COLO668 (cell line): Measurements from ENCODE around the gene SLC4A7.
"Not testable (repeated sequence)": the region's sequence is repeated elsewhere in the genome, so short reads cannot be mapped to it uniquely, and the experiment has no call there.

ENCODE experiments used
- DNase-seq: peaks from one replicate; lab custom pipeline; 2025; ENCODE audit not compliant: unreplicated experiment; lab: John Stamatoyannopoulos, UW

The SLC4A7 gene

GRCh38 chr3:27488821-27489220, 4.6 kb upstream of the SLC4A7 start:
- DNase-seq, result no peak

GRCh38 chr3:27487383-27487782, 3.2 kb upstream of the SLC4A7 start:
- no peak for DNase-seq

- no peak for DNase-seq
These were observed 2.2 kb upstream of the SLC4A7 start for GRCh38 chr3:27486336-27486735.

DNA sequence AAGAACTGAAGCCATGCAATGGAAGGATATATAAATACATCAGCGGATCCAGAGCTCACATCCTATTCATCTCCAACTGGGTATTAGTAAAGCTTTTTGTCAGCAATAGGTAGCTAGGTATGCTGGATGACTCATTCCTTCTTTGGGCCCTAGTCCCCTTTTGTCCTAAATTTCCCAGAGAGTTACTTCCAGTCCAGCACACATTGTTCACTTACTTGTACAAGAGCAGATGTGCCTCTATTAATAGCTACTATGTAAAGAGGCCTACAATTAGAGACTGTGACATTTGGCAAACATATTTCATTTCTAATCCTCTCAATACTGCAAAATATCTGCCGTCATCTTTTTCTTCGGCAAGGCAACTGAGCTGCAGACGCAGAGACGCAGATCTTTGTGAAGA, 1.7 kb upstream of the SLC4A7 start:
- no peak for DNase-seq

DNA sequence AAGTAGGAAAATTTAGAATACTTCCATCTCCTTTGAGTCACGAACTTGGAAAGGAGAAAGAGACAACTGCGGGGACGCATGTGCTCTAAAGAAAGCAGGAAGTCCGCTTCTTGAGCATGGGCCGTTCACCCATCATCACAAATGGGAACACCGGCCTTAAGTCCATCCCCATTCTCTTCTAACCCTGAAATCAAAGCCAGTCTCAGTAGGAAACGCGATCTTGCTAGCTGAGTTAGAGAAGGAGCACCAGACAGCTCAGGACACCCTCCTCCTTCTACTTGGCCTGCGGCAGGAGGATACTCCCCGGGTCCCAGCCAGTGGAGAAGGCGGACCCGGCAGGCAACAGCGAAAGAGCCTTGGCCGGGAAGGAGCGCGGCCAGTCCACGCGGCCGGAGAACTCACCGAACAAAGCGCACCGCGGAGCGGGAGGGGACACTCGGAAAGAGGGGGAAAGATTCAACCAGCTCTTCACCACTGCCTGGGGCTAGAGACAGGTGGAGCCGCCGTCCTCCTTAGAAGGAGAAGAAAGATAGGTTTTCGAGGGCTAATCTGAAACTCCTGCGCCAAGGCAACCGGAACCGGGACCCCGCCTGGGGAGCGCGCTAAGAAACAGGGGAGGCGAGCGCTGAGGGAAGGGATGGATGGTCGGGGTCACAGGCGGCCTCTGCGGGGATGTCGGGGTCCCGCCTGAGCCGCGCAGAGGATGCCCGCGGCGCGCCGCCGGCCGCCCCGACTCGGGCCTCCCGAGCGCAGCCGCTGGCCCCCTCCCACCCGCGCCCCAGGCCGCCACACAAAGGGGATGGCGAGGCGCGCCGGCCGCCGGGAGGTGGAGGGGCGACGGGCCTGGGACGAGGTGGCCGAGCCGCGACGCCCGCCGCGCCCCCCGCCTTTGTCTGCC, 818 bp downstream of the SLC4A7 start:
- DNase-seq, result peak; percentile 49

- no peak for DNase-seq
These were observed 4.2 kb downstream of the SLC4A7 start for GRCh38 chr3:27479806-27480543.

- DNase-seq, result no peak
These were observed 12.1 kb downstream of the SLC4A7 start for GRCh38 chr3:27471923-27472550.

DNA sequence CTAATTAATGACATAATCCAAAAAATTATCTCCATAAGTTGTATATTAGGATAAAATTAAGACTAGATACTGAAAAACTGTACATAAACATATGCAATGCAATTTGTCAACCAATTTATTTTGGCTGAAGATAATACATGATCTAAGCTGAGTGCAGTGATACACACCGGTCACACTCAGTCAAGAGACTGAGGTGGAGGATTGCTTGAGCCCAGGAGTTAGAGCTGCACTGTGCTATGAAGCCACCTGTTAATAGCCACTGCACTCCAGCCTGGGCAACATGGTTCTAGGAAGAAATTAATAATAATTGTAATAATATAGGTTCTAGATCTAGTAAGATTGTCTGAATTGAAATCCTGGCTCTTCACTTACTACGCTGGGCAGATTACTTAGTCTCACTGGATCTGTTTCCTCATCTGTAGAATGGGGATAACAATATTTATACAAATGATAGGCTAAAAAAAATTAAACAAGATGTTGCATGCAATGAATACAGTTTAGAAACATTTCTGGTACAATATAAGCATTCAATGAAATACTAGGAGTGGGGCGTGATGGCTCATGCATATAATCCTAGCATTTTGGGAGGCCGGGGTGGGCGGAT, 15.8 kb downstream of the SLC4A7 start:
- DNase-seq, result no peak

- DNase-seq, result no peak
These were observed 16.6 kb downstream of the SLC4A7 start for GRCh38 chr3:27467545-27467944.

DNA sequence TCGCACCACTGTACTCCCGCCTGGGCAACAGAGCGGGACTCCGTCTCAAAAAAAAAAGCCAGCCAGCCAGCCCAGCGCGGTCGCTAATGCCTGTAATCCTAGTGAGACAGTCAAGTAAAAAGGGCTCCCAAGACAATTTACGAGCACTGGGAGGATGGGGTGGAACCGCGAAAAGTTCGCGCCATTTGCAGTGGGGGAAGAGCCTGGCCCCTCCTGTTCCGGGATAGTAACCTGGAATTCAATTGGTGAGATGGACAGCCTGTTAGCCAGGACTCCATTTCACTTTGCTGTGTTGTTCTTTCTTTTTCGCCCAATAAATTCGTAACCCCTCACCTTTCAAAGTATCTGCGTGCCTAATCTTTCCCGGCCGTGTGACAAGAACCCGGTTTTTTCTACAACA, 19.5 kb downstream of the SLC4A7 start:
- no peak for DNase-seq

GRCh38 chr3:27462228-27462627, 22.0 kb downstream of the SLC4A7 start:
- no peak for DNase-seq

DNA sequence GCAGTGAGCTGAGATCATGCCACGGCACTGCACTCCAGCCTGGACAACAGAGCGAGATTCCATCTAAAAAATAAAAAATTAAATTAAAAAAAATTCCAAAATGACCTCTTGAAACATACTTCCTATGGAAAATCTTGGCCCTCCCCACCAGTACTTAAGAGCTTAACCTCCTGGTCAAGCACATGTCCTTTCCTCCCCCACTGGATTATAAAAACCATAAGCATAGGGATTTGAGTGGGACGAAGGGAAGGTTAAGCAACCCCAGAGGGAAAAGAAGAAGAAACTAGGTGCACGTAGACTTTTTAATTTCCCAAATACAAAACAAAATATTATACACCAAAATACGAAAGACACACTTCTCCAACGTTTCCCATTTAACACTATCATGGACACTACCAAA, 25.3 kb downstream of the SLC4A7 start:
- DNase-seq, result no peak

GRCh38 chr3:27456554-27456953, 27.6 kb downstream of the SLC4A7 start:
- no peak for DNase-seq

DNA sequence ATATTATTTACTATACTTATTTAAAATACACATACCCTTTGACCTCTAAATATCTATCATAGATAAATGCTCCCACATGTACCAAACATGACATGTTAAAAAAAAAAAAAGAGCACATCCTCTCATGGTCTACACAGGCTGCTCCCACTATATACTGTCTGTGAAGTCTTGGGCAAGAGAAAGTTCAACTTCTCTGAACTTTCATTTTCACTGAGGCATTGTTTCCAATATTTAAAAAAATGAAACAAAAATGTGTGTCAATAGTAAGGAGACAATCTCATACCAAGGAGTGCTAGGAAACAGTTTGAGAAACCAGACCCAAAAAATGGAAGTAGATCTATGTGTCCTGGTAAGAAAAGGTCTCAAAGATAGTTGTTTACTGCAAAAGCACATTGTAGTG, 29.3 kb downstream of the SLC4A7 start:
- DNase-seq, result no peak

GRCh38 chr3:27454461-27454860, 29.7 kb downstream of the SLC4A7 start:
- no peak for DNase-seq

DNA sequence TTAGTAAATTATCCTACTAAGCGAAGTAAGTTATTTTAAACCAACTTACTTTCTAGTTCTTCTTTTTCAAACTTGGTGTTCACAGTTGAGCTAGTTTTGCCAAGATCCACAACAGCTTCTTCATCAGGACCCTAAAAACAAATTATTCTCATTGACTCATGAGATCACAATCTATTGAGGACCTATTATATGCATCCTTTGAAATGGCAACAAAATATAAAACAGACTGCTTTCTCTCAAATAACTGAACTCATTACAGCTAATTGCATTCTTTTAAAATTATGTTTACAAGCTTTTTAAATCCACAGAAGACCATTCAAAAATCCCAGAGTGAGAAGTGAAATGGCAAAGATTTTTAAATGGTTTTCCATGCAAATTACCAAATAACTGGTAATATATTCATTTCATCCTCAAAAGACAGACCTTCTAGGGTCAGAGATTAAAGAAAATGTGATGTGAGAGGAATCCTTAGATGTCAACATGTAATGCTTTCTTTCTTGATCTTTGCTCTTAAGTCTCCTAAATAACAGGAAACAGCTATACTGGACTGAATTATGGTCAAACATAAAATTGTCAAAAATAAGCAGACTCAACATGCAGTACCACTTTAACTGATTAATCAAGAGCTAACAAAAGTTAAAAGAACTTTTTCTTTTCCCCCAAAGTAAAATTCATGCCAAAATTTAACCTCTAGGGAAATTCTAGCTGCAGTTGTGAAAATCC, 31.7 kb downstream of the SLC4A7 start:
- DNase-seq, result no peak

GRCh38 chr3:27451842-27452241, 32.3 kb downstream of the SLC4A7 start:
- DNase-seq, result no peak

DNA sequence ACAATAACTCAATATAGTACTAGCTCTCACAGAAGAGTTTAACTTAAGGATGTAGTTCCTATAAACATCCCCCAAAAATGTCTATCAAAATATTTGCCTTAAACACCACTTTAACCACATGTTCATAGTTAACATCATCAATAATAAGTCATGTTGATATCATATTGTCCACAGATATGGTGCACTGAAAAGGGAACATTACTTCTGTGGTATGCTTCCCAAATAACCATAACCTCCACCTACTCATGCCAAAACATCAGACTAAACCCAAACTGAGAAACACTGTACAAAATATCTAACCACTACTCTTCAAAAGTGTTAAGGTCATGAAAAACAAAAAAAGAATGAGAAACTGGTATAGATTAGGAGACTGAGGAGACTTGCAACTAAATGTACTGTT, 32.9 kb downstream of the SLC4A7 start:
- DNase-seq, result no peak

DNA sequence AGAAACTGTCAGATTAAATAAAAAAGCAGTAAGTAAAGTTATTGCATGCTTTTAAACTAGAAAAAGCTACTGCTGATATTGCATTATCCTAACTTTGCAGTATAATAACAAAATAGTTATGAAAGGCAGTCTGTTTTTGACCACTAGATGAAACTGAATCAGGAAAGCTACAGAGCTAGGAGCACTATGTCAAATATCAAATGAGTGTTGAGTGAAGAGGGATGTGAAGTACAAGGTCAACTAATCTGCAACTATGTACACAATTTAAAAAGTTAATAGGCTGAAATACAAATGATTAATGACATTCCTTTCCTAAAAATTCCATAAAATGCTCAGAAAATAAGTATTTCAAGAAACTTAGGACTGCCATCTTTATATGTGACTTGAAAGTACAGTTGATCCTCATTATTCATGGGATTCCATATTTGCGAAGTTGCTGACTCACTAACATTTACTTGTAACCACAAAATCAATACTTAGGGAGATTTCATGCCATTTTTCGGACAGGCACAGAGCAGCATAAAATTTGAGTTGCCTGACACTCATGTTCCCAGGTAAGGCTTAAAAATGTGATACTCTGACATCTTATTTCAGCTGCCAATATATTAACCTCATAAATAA, 34.5 kb downstream of the SLC4A7 start:
- DNase-seq, result no peak

GRCh38 chr3:27442995-27443394, 41.2 kb downstream of the SLC4A7 start:
- not testable (repeated sequence) for DNase-seq
